ENCODE results near the gene ESYT1.

- TF ChIP-seq, protein P1, sequence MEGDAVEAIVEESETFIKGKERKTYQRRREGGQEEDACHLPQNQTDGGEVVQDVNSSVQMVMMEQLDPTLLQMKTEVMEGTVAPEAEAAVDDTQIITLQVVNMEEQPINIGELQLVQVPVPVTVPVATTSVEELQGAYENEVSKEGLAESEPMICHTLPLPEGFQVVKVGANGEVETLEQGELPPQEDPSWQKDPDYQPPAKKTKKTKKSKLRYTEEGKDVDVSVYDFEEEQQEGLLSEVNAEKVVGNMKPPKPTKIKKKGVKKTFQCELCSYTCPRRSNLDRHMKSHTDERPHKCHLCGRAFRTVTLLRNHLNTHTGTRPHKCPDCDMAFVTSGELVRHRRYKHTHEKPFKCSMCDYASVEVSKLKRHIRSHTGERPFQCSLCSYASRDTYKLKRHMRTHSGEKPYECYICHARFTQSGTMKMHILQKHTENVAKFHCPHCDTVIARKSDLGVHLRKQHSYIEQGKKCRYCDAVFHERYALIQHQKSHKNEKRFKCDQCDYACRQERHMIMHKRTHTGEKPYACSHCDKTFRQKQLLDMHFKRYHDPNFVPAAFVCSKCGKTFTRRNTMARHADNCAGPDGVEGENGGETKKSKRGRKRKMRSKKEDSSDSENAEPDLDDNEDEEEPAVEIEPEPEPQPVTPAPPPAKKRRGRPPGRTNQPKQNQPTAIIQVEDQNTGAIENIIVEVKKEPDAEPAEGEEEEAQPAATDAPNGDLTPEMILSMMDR (conservative IDR thresholded peaks at IDR 0.05; ENCODE audit: low read depth, low read length): no peak
- TF ChIP-seq EZH2 (IDR thresholded peaks at IDR 0.05; ENCODE audit: borderline replicate concordance, low read depth, low read length, poor library complexity, severe bottlenecking): no peak
Observed at GRCh38 chr12:56159482-56160192, 31.6 kb downstream of the ESYT1 start.

Measured in A673 (cell line).